ENCODE measurements around the gene OR7A10.

- TF ChIP-seq POLR2A (IDR thresholded peaks at IDR 0.05; ENCODE audit: low read depth, low read length), result no peak
- no peak for TF ChIP-seq POLR2AphosphoS5 (IDR thresholded peaks at IDR 0.05; ENCODE audit: low read depth, low read length)
Measured at GRCh38 chr19:14796021-14796420, 52.7 kb downstream of the OR7A10 start.
